ENCODE results near the gene ADAD1.

The ADAD1 gene

GRCh38 chr4:122378711-122379110, at the start of gene ADAD1:
Gene ADAD1, plus strand, starts transcription at chr4:122379011. Its CDS starts 1,059 bp downstream, at chr4:122380070.
- Histone ChIP-seq H3K79me2 (ENCODE audit: control insufficient read depth, low read length) (no peaks in the 10 kb centered on the region), H3K4me2 (ENCODE audit: low read length) (no peak within 1 kb of the TSS), H3K36me3 (ENCODE audit: control insufficient read depth, low read length) (no peaks in the 10 kb centered on the region), H3K4me1 (ENCODE audit: control insufficient read depth, low read length) (no peaks in the 10 kb centered on the region), H3K9me3 (ENCODE audit: control insufficient read depth, insufficient read depth, low read length) (no peaks in the 10 kb centered on the region), H3K4me3 (ENCODE audit: low read length) (no peak within 1 kb of the TSS), H4K20me1 (ENCODE audit: control insufficient read depth, insufficient read depth, low read depth, low read length) (no peaks in the 10 kb centered on the region), H3K27ac (ENCODE audit: low read depth, low read length) (no peak within 1 kb of the TSS), H3F3A (ENCODE audit: control insufficient read depth, insufficient read depth) (no peaks in the 10 kb centered on the region), H3K9me2 (replicated peaks; ENCODE audit: control insufficient read depth, low read length) (no peaks in the 10 kb centered on the region), H3K27me3 (ENCODE audit: control insufficient read depth, low read length) (no peaks in the 10 kb centered on the region)
- TF ChIP-seq, protein P1, sequence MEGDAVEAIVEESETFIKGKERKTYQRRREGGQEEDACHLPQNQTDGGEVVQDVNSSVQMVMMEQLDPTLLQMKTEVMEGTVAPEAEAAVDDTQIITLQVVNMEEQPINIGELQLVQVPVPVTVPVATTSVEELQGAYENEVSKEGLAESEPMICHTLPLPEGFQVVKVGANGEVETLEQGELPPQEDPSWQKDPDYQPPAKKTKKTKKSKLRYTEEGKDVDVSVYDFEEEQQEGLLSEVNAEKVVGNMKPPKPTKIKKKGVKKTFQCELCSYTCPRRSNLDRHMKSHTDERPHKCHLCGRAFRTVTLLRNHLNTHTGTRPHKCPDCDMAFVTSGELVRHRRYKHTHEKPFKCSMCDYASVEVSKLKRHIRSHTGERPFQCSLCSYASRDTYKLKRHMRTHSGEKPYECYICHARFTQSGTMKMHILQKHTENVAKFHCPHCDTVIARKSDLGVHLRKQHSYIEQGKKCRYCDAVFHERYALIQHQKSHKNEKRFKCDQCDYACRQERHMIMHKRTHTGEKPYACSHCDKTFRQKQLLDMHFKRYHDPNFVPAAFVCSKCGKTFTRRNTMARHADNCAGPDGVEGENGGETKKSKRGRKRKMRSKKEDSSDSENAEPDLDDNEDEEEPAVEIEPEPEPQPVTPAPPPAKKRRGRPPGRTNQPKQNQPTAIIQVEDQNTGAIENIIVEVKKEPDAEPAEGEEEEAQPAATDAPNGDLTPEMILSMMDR (IDR thresholded peaks at IDR 0.05; ENCODE audit: low read depth, low read length, poor library complexity, severe bottlenecking) = no peak
- no peak for TF ChIP-seq EZH2phosphoT487 (IDR thresholded peaks at IDR 0.05; ENCODE audit: borderline replicate concordance, low read length)

DNA sequence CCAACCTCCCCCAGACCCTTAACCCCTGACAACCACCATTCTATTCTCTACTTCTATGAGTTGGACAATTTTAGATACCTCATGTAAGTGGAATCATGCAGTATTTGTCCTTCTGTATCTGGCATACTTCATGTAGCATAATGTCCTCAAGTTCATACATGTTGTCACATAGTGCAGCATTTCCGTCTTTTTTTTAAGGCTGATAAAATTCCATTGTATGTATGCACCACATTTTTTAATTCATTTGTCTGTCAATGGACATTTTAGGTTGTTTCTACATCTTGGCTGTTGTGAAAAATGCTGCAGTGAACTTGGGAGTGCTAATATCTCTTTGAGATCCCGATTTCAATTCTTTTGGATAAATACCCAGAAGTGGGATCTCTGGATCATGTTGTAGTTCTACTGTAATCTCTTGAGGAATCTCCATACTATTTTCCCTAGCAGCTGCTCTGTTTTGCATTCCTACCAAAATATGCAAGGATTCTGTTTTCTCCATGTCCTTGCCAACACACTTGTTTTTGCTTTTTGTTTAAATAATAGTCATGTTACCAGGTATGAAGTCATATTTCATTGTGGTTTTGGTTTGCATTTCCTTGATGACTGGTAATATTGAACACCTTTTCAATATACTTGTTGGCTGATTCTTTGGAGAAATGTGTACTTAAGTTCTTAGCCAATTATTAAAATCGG, 48.8 kb upstream of the ADAD1 start:
- Histone ChIP-seq H3K79me2 (ENCODE audit: control insufficient read depth, low read length) (no peaks in the 10 kb centered on the region), H3K4me3 (ENCODE audit: low read length) (no peak overlapping the region), H3K9me3 (ENCODE audit: control insufficient read depth, insufficient read depth, low read length) (no peaks in the 10 kb centered on the region), H3K4me2 (ENCODE audit: low read length) (no peak overlapping the region), H3K36me3 (ENCODE audit: control insufficient read depth, low read length) (peaks cover 11% of the 10 kb centered on the region; the same call in 1 of the 2 replicates), H3K27ac (ENCODE audit: low read depth, low read length) (no peak overlapping the region), H3K4me1 (ENCODE audit: control insufficient read depth, low read length) (no peaks in the 10 kb centered on the region), H3F3A (ENCODE audit: control insufficient read depth, insufficient read depth) (no peaks in the 10 kb centered on the region), H3K9me2 (replicated peaks; ENCODE audit: control insufficient read depth, low read length) (no peaks in the 10 kb centered on the region), H4K20me1 (ENCODE audit: control insufficient read depth, insufficient read depth, low read depth, low read length) (no peaks in the 10 kb centered on the region), H3K27me3 (ENCODE audit: control insufficient read depth, low read length) (no peaks in the 10 kb centered on the region)
- TF ChIP-seq, protein P1 (IDR thresholded peaks at IDR 0.05; ENCODE audit: low read depth, low read length, poor library complexity, severe bottlenecking) = no peak
- TF ChIP-seq EZH2phosphoT487 (IDR thresholded peaks at IDR 0.05; ENCODE audit: borderline replicate concordance, low read length) = no peak

GRCh38 chr4:122331195-122331594, 47.6 kb upstream of the ADAD1 start:
- Histone ChIP-seq H3K27ac (ENCODE audit: low read depth, low read length) (no peak overlapping the region), H3K27me3 (ENCODE audit: control insufficient read depth, low read length) (no peaks in the 10 kb centered on the region), H3K36me3 (ENCODE audit: control insufficient read depth, low read length) (peaks cover 12% of the 10 kb centered on the region; the same call in 1 of the 2 replicates), H3K9me2 (replicated peaks; ENCODE audit: control insufficient read depth, low read length) (no peaks in the 10 kb centered on the region), H3F3A (ENCODE audit: control insufficient read depth, insufficient read depth) (no peaks in the 10 kb centered on the region), H3K4me1 (ENCODE audit: control insufficient read depth, low read length) (no peaks in the 10 kb centered on the region), H3K79me2 (ENCODE audit: control insufficient read depth, low read length) (no peaks in the 10 kb centered on the region), H3K9me3 (ENCODE audit: control insufficient read depth, insufficient read depth, low read length) (no peaks in the 10 kb centered on the region), H4K20me1 (ENCODE audit: control insufficient read depth, insufficient read depth, low read depth, low read length) (no peaks in the 10 kb centered on the region), H3K4me3 (ENCODE audit: low read length) (no peak overlapping the region), H3K4me2 (ENCODE audit: low read length) (no peak overlapping the region)
- TF ChIP-seq, protein P1 (IDR thresholded peaks at IDR 0.05; ENCODE audit: low read depth, low read length, poor library complexity, severe bottlenecking) = no peak
- no peak for TF ChIP-seq EZH2phosphoT487 (IDR thresholded peaks at IDR 0.05; ENCODE audit: borderline replicate concordance, low read length)

Measured in DOHH2 (cell line).